HG03280 (cell line): ENCODE data around the gene SPDYE1.
"Not testable (repeated sequence)": the region's sequence is repeated elsewhere in the genome, so short reads cannot be mapped to it uniquely, and the experiment has no call there.

Experiments used
- ATAC-seq: cut with Tn5 transposase; IDR thresholded peaks from one replicate; pipeline ENCODE4 v1.9.1; 2021; ENCODE audit warnings: mild to moderate bottlenecking, moderate library complexity; ENCODE audit not compliant: unreplicated experiment

SPDYE1 gene

GRCh38 chr7:43990829-43991228 is 6.9 kb upstream of the SPDYE1 start:
- not testable (repeated sequence) for ATAC-seq

DNA sequence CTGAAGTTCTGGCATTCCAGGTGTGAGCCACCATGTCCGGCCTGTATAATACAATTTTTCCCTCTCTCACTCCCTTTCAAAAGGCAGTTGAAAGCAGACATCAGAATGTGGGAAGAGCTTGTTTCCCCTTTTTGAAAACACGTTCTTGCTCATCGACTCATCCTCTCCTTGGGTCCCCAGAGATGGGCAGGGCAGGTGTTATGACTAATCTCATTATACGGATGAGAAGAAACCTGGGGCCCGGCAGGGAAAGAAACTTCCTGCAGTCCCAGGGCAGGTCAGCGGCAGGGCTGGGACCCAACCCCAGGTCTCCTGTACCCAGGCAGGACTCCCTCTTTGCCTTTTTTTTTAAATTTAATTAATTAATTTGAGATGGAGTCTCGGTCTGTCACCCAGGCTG is 4.8 kb upstream of the SPDYE1 start:
- ATAC-seq = peak; percentile 76

GRCh38 chr7:43994681-43995080 is 3.0 kb upstream of the SPDYE1 start:
- ATAC-seq = not testable (repeated sequence)

DNA sequence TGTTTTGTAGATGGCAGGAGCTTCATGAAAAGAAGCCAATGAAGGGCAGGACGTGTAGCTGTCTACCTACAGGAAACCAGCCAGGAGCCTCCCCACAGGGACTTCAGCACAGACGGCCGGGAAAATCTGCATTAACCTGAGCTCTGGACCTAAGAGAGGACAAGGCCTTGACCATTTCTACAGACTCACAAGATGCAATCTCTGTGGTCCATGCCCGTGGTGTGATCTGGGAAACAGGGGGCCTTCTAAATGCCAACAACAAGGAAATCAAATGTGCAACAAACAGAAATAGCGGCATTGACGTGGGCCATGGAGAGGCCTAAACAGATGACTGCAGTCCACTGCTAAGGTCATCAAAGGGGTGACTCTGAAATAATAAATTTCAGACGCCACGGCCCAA is 14.4 kb downstream of the SPDYE1 start:
- ATAC-seq = not testable (repeated sequence)

DNA sequence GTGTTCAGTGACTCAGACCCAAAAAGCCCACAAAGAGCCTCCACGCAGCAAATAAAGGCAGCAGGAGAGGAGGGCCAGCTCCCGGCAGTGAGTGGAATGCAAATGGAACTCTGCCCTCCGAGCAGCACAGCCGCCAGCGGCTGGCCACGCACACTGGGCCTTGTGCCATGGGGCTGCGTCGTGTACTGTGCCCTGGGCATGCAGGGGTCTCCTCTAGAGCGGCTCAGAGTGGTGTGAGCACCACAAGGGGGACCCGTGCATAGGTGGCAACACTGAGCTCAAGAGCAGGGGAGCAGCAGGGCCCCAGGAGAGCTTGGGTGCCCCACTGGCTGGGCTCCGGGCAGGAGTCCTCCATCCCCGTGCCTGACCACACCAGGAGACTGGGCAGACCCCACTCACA is 17.4 kb downstream of the SPDYE1 start:
- ATAC-seq = not testable (repeated sequence)

GRCh38 chr7:44018857-44019807 is 21.4 kb downstream of the SPDYE1 start:
- peak; percentile 93 for ATAC-seq

GRCh38 chr7:44019825-44020224 is 22.1 kb downstream of the SPDYE1 start:
- not testable (repeated sequence) for ATAC-seq

- not testable (repeated sequence) for ATAC-seq
These were observed 24.4 kb downstream of the SPDYE1 start for GRCh38 chr7:44022069-44022468.

GRCh38 chr7:44022796-44023467 is 25.2 kb downstream of the SPDYE1 start:
- ATAC-seq = not testable (repeated sequence)

DNA sequence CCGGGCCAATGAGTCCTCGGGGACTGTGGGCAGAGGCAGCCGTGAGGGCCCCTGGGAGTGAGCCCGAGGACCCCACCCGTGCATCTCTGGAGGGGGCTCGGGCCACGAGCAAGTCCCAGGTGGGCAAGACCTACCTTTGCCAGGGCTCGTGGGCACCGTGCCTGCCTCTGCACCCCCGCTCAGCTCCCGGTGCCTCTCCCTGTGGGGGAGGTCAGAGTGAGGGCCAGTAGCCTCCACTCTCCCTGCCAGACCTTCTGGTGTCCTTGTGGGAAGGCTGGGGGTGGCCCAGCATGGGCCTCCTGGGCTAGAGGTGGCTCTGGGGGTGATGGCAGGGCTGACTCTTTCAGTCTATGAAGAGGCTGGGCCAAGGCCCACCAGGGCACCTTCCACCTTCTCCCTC is 31.7 kb downstream of the SPDYE1 start:
- not testable (repeated sequence) for ATAC-seq

- ATAC-seq = not testable (repeated sequence)
These were observed 32.3 kb downstream of the SPDYE1 start for GRCh38 chr7:44030029-44030428.

GRCh38 chr7:44031319-44031718 is 33.6 kb downstream of the SPDYE1 start:
- not testable (repeated sequence) for ATAC-seq

GRCh38 chr7:44032031-44032430 is 34.3 kb downstream of the SPDYE1 start:
- ATAC-seq = not testable (repeated sequence)

- ATAC-seq = not testable (repeated sequence)
These were observed 36.5 kb downstream of the SPDYE1 start for GRCh38 chr7:44033971-44034844.

DNA sequence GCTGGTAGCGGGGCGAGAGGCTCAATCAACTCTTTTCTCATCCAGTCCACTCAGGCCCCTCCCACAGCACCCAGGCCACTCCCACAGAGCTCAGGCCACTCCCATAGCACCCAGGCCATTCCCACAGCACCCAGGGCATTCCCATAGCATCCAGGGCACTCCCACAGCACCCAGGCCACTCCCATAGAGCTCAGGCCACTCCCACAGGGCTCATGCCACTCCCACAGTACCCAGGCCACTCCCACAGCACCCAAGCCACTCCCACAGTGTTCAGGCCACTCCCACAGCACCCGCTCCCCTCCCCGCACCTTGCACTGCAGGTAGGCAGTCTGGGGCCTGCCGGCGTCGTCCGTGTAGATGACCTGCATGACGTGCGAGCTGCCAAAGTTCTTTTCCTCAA is 38.7 kb downstream of the SPDYE1 start:
- ATAC-seq = not testable (repeated sequence)

- not testable (repeated sequence) for ATAC-seq
These were observed 40.3 kb downstream of the SPDYE1 start for GRCh38 chr7:44037951-44038350.

GRCh38 chr7:44038553-44038952 is 40.9 kb downstream of the SPDYE1 start:
- not testable (repeated sequence) for ATAC-seq

- peak; percentile 69 for ATAC-seq
These were observed 41.4 kb downstream of the SPDYE1 start for GRCh38 chr7:44038961-44039558.

GRCh38 chr7:44039800-44040492 is 42.2 kb downstream of the SPDYE1 start:
- peak; percentile 4 for ATAC-seq

- peak; percentile 40 for ATAC-seq
These were observed 42.8 kb downstream of the SPDYE1 start for GRCh38 chr7:44040493-44040891.
